ENCODE data around the gene ATP11A.

Gene ATP11A

DNA sequence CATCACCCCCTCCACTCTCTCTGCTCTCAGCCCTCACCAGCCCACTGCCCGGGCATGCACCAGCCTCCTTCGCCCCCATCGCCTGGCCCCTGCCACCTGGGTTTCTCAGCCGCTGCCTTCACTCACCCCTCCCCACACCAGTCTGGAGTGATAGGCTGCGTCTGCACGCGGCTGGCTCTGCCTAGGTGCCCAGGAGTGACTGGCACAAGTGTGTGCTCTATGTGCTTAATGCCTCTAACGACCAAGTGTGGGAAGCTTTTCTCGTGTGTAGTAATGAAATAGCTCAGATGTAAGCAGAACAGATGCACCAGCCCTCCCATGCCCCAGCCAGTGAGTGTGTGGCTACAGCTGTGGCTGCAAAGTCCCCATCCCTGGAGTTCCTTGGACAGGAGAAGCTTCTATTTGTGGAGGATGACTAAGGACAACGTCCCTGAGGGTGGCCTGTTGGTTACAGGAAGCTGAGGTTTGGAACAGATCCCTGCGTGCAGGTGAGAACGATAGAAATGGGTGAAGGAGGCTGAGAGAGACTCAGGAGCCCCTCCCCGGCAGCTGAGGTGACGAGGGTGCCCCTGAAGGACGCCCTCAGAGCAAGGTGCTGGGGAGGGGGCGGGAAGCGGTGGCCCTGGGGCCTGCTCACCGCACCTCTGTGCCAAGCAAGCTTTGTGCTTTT is 35.6 kb downstream of the ATP11A start:
- DNase-seq (ENCODE audit: low spot score): no peak

DNA sequence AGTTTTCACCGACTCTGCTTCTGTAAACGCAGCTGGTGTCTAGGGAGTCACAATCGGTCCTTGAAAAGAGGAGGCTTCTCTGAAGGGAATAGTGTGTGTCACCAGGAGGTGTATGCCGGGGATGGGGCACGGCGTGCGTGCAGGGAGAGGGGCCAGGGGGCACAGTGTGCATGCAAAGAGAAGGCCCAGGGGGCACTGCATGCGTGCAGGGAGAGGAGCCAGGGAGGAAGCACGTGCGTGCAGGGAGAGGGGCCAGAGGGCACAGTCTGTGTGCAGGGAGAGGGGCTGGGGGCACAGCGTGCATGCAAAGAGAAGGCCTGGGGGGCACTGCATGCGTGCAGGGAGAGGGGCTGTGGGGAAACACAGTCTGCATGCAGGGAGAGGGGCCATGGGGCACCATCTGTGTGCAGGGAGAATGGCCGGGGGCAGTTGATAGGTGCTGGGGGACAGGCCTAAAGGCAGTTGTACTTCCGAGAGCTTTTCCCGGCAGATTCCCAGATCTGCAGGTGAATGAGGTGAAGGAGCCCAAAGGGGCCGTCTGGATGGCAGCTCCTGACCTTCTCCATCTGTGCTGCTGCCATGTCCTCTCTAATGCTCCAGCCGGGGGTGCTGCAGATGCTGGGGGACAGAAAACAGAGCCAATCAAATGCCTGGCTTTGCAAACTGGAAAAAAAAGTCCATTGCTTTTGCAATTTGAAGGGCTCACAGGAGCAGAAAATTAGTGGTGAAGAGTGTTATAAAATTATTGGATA is 36.4 kb downstream of the ATP11A start:
- no peak for DNase-seq (ENCODE audit: low spot score)

DNA sequence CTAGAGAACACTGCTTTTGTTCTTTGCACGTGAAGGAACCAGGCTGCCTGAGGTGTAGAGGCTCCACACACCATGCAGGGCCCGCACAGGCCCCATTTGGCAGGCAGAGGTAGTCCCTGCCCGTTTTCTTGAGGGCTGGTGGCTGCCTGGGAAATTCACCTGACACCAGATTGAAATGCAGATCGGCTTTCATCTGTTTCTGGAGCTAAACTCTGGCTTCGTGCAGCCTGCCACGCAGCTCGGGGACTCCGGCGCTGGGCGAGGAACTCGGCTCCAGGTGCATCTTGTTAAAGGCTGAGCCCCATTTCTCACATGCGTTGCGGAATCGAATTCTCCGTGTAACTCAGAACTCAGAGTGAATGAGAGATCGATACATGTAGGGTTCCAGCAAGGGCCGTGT is 37.7 kb downstream of the ATP11A start:
- DNase-seq (ENCODE audit: low spot score): no peak

DNA sequence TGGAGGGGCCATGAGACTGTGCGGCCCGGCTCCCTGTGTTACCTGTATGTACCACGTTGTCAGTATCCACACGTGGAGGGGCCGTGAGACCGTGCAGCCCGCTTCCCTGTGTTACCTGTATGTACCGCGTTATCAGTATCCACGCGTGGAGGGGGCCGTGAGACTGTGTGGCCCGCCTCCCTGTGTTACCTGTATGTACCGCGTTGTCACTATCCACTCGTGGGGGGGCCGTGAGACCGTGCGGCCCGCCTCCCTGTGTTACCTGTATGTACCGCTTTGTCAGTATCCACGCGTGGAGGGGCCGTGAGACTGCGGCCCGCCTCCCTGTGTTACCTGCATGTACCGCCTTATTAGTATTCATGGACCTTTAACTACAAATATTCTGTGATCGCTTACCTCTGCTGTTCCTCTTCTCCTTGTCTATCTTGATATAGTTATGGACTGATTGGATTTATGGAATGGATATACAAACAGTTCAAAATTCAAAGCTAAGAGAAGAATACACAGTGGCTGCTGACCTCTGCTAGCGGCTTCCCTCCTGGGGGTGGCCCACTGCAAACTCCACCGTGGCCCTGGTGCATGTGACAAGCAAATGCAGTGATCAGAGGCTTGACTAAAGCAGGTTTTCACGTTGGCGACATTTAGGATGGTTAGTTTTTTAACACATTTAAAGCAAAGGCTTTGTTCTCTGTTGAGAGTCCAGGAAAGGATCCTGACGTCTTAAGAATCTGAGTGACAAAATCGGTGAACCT is 38.7 kb downstream of the ATP11A start:
- no peak for DNase-seq (ENCODE audit: low spot score)

DNA sequence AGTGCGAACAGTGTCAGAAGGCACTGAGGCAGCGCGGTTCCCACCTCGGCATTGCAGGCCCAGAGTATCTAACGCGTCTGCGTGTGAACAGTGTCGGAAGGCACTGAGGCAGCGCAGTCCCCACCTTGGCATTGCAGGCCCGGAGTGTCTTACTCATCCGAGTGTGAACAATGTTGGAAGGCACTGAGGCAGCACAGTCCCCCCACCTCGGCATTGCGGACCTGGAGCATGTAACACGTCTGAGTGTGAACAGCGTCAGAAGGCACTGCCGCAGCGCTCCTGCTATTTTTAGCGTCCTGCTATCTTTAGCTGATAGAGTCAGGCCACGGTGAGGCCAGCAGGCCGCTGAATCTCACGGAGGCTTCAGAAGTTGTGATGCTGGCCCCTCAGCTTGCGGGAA is 39.6 kb downstream of the ATP11A start:
- DNase-seq (ENCODE audit: low spot score): no peak

DNA sequence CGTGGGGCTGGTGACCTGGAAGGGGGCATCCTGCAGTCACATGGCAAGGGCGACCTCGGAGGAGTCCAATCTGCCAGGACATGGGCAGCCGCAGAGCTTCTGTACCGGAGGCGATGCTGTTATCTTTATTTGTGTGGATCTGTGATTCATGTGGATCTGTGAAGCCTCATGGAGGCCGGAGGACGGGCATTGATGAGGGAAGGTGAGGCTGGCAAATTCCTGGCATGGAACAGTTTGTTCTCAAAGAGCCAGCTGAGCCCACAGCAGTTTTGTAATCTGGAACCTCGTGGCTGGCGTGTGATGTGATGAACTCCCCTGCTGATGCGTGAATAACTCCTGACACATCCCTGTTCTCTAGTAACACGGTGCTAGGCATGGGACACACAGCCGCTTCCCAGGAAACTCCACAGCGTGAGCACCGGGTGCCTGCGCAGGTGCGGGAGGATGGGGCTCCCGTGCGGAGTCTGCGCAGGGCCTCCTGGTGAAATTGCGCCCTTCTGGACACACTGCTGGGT is 40.4 kb downstream of the ATP11A start:
- no peak for DNase-seq (ENCODE audit: low spot score)

DNA sequence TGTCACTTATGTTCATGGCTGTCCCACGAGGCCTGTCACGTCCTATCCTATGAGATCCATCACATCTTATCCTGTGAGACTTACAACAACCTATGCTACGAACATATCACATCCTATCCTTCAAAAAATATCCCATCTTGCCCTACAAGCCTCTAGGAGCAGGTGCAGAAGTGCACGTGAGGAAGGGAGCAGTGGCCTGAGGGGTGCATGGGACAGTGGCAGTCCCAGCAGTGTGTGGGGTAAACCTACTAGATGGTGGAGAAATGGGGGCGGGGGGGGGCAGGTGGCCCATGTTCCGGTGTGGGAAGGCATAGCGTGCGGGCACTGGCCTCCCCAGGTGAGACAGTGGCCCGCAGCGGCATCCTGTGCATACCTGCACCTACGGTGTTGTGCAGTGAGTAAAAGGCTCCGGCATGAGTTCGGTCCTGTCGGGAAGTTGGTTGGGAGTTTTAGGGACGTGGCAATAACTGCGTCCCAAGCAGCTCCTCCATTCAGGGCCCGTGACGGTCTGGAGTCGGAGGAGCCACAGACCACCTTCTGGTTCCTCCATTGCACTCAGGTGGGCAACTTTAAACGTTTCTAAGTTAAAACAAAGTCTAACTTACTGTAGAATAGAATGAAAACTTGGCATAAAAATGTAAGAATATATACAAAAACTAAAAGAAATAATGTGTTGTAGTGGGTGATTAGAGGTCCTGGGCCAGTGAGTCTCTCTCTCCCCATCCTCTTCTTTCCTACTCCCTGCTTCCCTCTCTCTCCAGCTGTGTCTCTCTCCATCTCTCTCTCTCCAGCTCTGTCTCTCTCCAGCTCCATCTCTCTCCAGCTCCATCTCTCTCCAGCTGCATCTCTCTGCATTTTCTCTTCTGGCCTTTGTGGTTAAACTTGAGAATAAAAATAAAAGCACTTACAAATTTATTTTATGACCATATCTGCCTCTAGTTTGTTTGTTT is 42.1 kb downstream of the ATP11A start:
- no peak for DNase-seq (ENCODE audit: low spot score)

DNA sequence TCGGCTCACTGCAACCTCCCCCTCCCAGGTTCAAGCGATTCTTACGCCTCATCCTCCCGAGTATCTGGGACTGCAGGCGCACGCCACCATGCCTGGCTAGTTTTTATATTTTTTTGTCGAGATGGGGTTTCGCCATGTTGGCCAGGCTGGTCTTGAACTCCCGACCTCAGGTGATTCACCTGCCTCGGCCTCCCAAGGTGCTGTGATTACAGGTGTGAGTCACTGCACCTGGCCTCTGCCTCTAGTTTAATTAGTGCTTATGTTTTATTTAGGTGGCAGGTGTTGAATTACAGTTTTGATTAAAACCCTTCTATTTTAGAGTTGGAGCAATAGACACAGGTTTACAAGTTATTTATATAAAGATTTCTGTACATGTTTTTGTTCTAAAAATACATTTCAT is 42.8 kb downstream of the ATP11A start:
- no peak for DNase-seq (ENCODE audit: low spot score)

DNA sequence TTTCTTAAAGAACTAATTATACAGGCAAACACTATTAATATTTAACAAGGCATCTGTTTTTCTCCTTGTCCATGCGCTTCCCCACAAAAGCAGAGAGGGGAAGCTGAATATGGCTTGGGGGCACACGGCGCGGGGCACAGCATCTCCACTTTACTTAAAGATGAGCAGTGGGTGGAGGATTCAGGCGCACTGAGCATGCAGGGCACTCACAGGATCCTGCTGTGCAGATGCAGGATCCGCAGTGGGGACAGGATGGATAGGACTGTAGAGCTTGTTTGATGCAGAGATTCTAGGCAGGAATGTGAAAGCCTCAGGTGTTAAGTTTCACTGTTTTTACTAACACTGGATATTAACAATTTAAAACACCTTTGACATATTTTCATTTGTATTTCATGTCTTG is 43.3 kb downstream of the ATP11A start:
- DNase-seq (ENCODE audit: low spot score): no peak

DNA sequence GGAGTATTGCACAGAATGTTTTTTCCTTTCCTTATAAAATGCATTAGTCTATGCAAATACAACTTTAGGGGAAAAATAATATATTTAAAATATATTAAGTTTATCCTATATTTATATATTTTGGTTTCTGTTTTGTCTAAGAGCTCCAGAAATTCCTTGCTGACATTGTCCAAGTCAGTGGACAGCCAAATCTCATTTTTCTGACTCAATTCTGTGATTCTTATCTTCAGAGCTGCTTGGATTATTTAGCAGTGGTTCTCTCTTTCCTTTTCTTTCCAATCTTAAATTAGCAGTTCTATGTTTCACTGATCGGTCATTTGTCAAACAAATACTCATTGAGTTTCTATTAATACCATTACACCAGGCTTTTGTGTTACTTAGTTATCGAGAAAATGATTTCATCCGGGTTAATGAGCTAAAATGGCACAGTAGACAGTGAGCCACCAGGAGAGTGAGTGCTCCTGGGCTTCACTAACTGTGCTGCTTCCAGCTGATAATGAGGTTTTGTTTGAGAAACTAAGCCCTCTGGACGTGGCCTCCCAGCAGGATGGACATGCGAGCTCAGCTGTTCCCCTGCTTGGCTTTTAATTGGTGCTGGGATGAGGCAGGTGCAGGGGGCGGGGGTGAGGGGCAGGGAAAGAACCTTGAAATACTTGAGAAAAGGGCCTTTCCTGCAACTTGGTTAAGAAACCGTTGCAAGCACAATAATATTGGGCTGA is 44.0 kb downstream of the ATP11A start:
- no peak for DNase-seq (ENCODE audit: low spot score)

DNA sequence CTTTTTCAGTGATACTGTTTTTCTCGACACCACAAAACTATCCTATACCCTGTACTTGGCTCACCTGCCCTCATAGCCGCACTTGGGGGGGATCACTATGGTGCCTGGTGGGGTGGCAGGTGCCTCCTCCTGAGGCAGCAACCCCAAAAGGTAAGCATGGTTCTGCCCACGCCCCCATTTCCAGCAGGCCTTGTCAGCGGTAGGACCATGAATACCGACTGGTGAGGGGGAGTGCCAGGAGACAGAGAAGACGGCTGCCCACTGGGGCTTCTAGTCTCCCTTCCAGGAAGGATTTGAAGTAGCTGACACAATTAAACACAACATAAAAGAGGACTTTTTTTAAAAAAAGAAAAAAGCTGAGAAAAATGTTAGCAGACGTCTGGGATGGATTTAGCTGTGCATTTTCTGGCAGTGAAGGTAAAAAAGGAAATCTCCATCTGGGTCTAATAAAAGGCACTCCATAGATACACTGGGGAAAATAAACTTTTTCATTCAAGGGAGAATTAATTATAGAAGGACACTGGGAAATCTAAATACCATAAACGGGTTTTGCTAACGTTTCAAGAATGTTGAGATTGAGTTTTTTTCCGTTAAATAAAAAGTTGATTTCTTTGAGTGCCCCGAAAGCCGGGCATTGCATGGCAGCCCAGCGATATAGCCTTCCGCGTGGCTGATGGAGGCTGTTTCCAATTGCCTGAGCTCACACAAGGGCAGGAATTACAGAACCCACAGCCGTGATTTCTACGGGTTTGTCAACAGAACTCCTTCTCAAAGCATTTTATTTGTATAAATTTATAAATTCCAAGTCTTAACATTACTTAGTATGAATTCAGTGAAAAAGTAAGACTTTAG is 45.1 kb downstream of the ATP11A start:
- no peak for DNase-seq (ENCODE audit: low spot score)

DNA sequence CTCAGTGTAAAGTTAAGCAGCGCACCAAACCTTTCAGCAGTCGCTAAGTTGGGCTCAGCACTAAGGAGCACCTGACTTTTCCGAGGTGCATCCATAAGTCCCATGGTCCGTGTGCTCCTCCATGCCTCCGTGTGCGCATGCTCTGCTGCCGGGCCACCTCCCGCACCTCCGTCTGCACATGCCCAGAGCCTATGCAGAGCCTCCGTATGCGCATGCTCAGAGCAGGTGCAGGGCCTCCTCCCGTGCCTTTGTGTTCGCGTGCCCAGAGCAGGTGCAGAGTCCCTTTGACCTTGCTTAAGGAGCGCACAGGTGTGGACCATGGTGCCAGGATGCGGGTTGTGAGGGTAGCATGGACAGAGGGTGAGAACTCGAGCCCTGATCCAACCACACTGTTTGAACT is 46.0 kb downstream of the ATP11A start:
- no peak for DNase-seq (ENCODE audit: low spot score)

DNA sequence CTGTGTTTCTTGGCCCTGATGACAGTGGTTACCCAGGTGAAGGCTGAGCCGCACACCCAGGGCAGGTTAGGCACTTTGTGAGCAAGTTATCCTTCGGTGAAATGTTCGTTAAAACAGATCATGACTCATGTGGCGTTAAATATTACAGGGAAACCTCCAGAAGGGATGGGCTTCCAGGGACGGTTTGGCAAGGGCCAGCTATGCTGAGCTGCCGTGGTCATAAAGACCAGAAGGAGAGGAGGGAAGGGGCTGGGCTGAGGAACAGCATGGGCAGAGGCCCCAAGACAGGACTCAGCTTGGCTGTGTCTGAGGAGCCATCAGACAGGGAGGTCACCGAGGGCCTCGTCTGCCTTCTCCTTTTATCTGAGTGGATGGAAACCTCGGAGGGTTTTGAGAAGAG is 47.5 kb downstream of the ATP11A start:
- DNase-seq (ENCODE audit: low spot score): no peak

DNA sequence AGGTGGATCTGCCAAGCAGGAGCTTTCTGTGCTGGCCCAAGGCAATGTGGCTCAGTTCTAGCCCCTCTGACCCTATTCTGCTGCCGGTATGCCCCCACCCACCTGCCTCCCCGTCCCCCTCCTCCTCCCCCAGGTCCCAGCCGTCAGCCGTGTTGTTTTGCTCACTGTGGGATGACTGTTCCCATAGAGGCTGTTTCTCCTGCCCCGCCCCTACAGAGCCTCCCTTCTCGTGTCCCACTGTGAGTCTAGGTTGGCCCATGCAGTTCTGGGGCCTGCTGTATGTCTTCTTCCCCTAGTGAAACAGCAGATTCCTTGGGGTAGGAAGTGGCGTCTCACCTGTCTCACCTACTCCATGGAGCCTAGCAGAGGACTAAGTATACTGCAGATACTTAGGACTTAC is 48.8 kb downstream of the ATP11A start:
- DNase-seq (ENCODE audit: low spot score): no peak

DNA sequence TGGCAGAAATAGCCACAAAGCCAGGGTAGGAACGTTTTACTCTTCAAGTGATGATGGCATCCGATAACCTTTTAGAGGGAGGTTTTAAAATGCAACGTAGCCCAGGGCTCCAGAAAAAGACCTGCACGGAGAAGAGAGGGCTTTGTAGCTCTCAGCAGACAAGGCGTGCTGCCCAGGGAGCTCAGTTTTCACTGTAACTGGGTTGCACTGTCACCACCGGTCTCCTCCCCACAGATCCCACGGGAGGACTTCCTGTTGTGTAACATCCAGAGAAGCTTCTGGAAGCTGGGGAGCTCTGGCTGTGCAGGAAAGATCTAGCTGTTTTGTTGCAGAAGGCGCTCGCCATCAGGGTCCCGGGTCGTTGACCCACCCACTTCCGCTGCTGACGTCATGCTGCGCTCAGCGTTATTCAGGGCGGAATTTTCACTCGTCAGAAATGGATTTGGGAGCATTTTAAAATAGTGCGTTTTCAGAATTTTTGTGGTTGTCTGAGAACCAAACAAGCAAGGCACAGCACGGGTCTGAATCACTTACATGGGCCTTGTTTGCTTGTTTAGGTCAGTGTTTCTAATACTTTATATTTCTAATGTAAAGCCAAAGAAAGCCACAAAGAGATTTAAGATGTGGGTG is 50.8 kb downstream of the ATP11A start:
- DNase-seq (ENCODE audit: low spot score): peak; percentile 85

DNA sequence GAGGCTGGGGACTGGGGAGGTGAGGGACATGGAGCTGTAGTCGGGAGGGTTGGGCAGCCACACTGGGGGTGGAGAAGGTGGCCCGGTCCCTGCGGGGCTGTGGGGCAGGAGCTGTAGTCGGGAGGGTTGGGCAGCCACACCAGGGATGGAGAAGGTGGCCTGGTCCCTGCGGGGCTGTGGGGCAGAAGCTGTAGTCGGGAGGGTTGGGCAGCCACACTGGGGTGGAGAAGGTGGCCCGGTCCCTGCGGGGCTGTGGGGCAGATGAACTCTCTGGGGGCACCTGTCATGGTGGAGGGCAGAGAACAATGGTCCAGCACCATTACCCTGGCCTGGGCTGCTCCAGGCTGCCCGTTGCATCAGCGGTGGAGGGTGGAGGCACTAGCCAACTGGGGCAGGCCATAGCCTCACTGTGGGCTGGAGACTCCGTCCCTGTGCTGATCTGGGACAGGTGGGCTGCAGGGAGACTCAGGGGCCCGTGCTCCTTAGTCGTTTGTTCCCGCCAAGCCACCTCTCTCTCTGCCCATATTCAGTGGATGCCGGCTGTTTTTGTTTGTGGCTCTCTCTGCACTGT is 51.4 kb downstream of the ATP11A start:
- no peak for DNase-seq (ENCODE audit: low spot score)

DNA sequence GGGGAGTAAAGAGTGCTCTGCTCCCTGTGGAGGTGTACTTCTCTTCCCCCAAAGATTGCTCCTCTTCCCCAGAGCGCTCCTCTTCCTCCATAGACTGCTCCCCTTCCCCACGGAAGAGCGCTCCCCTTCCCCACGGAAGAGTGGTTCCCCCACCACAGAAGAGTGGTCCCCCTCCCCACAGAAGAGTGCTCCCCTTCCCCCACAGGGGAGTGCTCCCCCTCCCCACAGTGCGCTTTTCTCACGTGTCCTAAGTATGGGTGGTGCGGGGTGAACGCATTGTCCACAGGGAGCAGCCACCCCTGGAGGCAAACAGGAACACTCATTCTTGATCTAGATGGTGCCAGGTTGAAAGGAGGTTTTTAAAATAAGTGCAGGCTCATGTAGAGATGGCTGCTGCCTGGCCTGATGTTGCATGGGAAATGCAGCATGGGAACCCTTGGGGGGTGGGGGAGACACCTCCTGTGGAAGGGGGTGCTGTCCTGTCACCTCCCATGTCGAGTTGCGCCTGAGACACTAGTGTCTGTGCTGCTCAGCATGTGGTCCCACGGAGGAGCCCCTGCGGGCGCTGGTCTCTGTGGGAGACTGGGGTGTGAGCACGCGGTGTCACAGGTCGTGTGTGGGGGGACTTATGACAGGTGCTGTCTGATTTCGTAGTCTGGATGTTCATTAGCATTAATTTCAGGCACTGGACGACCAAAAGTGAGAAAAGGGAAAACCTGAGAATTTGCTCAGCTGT is 52.2 kb downstream of the ATP11A start:
- DNase-seq (ENCODE audit: low spot score): no peak

DNA sequence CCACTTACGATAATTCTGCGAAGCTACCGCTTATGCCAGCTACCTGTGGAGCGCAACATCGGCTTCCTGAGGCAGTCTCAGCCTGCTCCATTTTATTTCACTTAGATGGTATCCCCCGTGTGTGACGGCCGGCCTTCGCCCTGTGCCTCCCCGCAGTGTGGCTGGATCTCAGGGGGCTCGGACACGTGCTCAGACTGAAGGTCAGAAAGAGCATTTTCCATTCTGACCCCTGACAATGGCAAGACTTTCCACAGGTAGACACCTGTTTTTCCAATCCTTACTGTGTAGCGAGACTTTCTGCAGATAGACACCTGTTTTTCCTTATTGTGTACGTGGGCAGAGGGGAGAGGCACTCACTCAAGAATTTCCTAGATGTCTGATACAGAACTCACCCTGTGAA is 52.7 kb downstream of the ATP11A start:
- DNase-seq (ENCODE audit: low spot score): no peak
